SK-N-SH (cell line): ENCODE results near the gene BDKRB2.

Experiments used
- CHD2 ChIP-seq: fragments of 150-350 bp; IDR thresholded peaks from 2 replicates; pipeline ENCODE4 v1.6.1; 2018; ENCODE audit warnings: low read length; ENCODE audit not compliant: partially characterized antibody
- CTCF ChIP-seq: fragments of 200-600 bp; sonication (generic); IDR thresholded peaks from 2 replicates; pipeline ENCODE4 v1.6.1; 2017; ENCODE audit warnings: antibody characterized with exemption, mild to moderate bottlenecking, moderate library complexity
- MAX ChIP-seq: IDR thresholded peaks from 2 replicates; pipeline ENCODE4 v1.4.0; 2012; ENCODE audit warnings: low read depth
- NRF1 ChIP-seq: IDR thresholded peaks from 2 replicates; pipeline ENCODE4 v1.6.1; 2012; ENCODE audit warnings: low read depth, mild to moderate bottlenecking, low read length
- SIN3A ChIP-seq: IDR thresholded peaks from 2 replicates; pipeline ENCODE4 v1.6.1; 2012; ENCODE audit warnings: low read depth, mild to moderate bottlenecking, low read length, moderate library complexity, borderline replicate concordance
- SMC3 ChIP-seq: IDR thresholded peaks from 2 replicates; pipeline ENCODE4 v1.6.1; 2012; ENCODE audit warnings: low read depth, low read length, improper control_type of control experiment
- TAF1 ChIP-seq: IDR thresholded peaks from 2 replicates; pipeline ENCODE4 v1.6.1; 2012; ENCODE audit warnings: low read depth, mild to moderate bottlenecking, low read length, moderate library complexity, borderline replicate concordance
- TCF12 ChIP-seq: IDR thresholded peaks from 2 replicates; pipeline ENCODE4 v1.4.0; 2012
- TF ChIP-seq, protein P1 (sequence below): IDR thresholded peaks from 2 replicates; pipeline ENCODE4; 2012
- TF ChIP-seq, protein P2 (sequence below): IDR thresholded peaks from 2 replicates; pipeline ENCODE4 v1.4.0; 2012; ENCODE audit warnings: low read depth, borderline replicate concordance

GRCh38 chr14:96274543-96274942 is 69.9 kb downstream of the BDKRB2 start:
- TF ChIP-seq TAF1 (no peak), SMC3 (no peak), SIN3A (no peak), CTCF (no peak), NRF1 (no peak), MAX (no peak), TCF12 (peak; percentile 71), CHD2 (peak; percentile 33)
- TF ChIP-seq, protein P1, sequence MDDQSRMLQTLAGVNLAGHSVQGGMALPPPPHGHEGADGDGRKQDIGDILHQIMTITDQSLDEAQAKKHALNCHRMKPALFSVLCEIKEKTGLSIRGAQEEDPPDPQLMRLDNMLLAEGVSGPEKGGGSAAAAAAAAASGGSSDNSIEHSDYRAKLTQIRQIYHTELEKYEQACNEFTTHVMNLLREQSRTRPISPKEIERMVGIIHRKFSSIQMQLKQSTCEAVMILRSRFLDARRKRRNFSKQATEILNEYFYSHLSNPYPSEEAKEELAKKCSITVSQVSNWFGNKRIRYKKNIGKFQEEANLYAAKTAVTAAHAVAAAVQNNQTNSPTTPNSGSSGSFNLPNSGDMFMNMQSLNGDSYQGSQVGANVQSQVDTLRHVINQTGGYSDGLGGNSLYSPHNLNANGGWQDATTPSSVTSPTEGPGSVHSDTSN, result peak; percentile 34; the same call in 1 of the 2 replicates
- TF ChIP-seq, protein P2, sequence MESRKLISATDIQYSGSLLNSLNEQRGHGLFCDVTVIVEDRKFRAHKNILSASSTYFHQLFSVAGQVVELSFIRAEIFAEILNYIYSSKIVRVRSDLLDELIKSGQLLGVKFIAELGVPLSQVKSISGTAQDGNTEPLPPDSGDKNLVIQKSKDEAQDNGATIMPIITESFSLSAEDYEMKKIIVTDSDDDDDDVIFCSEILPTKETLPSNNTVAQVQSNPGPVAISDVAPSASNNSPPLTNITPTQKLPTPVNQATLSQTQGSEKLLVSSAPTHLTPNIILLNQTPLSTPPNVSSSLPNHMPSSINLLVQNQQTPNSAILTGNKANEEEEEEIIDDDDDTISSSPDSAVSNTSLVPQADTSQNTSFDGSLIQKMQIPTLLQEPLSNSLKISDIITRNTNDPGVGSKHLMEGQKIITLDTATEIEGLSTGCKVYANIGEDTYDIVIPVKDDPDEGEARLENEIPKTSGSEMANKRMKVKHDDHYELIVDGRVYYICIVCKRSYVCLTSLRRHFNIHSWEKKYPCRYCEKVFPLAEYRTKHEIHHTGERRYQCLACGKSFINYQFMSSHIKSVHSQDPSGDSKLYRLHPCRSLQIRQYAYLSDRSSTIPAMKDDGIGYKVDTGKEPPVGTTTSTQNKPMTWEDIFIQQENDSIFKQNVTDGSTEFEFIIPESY, result no peak
